GM19452 (cell line): ENCODE measurements around the gene DISC1.
"Not testable (repeated sequence)": the region's sequence is repeated elsewhere in the genome, so short reads cannot be mapped to it uniquely, and the experiment has no call there.

Experiments used
- ATAC-seq: cut with Tn5 transposase; IDR thresholded peaks from one replicate; pipeline ENCODE4 v1.9.1; 2021; ENCODE audit not compliant: unreplicated experiment

Gene DISC1

DNA sequence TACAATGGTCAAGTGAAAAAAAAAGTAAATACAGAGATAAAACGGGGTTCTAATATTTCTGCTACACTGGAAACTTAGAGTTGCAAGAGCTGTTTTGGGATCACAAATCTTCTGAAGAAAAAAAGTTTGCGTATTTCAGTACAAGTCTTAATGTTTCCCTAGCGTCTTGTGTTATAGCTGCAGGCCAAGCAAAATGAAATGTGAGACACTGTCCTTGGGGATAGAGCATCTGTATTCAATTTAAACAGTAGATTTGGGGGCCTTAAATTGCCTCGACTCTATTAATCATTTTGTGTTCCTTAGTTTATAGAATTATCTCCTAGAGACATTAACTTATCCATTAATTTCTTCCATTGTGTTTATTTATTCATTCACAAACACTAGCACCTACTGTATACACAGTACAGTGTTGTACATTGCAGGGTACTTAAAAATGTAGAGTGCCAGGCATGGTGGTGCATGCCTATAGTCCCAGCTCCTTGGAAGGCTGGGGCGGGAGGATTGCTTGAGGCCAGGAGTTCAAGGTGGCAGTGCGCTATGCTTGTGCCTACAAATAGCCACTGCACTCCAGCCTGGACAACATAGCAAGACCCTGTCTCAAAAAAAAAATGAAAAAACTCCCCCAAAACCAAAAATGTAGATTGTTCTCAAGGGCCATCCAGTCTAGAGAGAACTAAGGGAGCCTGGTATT, 7.9 kb downstream of the DISC1 start:
- no peak for ATAC-seq

DNA sequence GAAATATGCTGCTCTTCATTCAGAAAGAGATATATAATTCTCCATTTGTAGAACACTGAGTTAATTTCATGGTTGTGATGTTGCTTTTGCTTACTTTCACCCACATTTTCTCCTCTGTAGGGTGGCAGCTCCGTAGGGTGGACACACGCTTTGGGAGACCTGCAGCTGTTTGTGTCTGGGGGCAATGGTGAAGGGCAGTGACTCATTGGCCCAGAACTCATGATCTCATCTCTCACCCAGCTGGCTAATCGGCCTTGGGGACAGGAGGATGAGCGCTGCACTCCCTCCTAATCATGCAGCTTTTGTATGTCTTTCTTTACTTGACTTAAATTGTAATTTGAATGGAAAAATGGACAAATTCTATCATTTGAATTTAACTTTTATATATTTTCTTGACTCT, 9.6 kb downstream of the DISC1 start:
- no peak for ATAC-seq

DNA sequence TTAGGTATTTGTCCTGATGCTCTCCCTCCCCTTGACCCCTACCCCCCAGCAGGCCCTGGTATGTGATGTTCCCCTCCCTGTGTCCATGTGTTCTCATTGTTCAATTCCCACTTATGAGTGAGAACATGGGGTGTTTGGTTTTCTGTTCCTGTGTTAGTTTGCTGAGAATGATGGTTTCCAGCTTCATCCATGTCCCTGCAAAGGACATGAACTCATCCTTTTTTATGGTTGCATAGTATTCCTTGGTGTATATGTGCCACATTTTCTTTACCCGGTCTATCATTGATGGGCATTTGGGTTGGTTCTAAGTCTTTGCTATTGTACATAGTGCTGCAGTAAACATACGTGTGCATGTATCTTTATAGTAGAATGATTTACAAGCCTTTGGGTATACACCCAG, 10.3 kb downstream of the DISC1 start:
- ATAC-seq: not testable (repeated sequence)

DNA sequence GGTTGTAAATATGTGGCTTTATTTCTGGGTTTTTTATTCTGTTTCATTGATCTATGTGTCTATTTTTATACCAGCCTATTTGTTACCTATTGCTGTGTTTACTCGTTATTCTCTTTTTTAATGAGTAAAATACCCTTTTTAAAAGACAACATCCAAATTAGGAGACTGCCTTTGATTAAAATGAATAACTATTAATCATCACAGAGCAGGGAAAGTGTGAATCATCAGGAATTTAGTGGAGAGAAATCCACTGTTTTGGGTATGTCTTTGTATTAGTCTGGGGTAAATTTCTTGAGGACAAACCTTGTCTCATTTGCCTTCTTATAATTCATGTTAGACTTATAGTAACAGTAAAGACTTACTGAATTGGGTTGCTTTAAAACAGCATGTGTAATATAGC, 12.1 kb downstream of the DISC1 start:
- ATAC-seq: no peak

DNA sequence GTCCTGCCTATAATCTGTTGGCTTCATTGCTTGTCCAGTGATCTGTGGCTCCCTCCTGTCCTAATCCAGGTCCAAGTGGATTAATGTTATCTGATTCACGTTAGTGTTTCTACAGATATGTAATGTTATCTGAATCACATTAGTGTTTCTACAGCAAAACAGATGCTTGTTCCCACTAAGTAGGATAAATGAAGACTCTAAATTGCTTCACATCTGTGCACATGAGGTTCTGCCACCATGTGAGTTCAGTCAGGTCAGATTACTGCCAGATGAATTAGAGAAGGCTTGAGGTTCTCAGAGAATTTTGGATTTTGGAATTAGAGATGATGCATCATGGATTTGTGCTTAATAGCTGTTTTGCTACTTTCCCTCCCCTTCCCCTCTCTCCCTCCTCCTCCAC, 13.2 kb downstream of the DISC1 start:
- ATAC-seq: no peak

GRCh38 chr1:231641444-231641843, 14.9 kb downstream of the DISC1 start:
- not testable (repeated sequence) for ATAC-seq

DNA sequence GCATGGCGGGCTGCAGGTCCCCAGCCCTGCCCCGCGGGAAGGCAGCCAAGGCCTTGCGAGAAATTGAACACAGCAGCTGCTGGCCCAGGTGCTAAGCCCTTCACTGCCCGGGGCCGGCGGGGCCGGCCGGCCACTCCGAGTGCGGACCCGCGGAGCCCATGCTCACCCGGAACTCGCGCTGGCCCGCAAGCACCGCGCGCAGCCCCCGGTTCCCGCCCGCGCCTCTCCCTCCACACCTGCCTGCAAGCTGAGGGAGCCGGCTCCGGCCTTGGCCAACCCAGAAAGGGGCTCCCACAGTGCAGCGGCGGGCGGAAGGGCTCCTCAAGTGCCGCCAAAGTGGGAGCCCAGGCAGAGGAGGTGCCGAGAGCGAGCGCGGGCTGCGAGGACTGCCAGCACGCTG, 15.5 kb downstream of the DISC1 start:
- not testable (repeated sequence) for ATAC-seq

- no peak for ATAC-seq
Measured at GRCh38 chr1:231642618-231643017, 16.0 kb downstream of the DISC1 start.

DNA sequence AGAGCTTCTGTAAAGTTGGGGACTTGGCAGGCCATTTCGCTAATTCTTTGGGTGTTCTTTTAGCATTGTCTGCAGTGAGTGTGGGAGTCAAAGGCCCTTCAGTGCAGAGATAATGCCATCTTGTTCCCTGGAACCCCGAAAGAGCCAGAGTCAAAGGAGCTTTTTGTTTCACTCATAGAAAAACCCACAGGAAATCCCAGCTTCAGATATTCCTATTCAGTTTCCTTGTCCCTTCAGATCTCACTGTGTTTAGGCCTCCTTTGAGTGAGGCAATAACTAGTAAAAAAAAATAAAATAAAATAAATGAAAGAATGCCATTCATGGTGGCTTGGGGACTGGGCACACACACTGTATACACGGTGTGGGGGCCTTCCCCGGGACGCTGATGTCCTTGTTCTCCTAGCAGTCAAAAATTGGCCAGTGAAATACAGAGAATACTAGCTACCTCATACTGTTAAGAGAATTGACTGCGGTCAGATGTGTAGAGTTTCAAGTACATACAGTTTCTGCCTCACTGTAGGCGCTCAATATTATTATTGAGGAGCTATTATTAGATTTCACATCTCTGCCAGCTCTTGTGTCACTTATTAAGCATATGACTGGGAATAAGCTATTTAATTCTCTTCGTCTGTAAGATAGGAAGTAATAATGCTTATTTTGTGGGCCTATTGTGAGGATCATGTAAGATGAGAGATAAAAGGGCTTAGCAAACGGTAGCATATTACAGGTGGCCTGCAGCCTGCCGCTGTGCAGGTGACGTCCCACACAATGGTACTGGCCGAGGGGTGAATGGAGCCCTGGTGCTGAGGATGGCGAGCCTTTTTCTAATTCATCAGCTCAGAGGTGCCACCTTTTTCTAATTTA, 16.7 kb downstream of the DISC1 start:
- ATAC-seq: no peak

GRCh38 chr1:231643935-231644237, 17.3 kb downstream of the DISC1 start:
- no peak for ATAC-seq

DNA sequence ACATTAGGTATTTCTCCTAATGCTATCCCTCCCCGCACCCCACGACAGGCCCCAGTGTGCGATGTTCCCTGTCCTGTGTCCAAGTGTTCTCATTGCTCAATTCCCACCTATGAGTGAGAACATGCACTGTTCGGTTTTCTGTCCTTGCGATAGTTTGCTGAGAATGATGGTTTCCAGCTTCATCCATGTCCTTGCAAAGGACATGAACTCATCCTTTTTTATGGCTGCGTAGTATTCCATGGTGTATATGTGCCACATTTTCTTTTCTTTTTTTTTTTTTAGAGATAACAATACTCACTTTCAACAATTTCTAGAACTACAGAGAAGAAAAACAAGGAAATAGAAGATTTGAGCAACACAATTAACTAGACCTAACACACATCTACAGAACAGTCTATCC, 19.0 kb downstream of the DISC1 start:
- ATAC-seq: not testable (repeated sequence)

- not testable (repeated sequence) for ATAC-seq
Measured at GRCh38 chr1:231646165-231646564, 19.6 kb downstream of the DISC1 start.

GRCh38 chr1:231651621-231652260, 25.2 kb downstream of the DISC1 start:
- ATAC-seq: not testable (repeated sequence)

DNA sequence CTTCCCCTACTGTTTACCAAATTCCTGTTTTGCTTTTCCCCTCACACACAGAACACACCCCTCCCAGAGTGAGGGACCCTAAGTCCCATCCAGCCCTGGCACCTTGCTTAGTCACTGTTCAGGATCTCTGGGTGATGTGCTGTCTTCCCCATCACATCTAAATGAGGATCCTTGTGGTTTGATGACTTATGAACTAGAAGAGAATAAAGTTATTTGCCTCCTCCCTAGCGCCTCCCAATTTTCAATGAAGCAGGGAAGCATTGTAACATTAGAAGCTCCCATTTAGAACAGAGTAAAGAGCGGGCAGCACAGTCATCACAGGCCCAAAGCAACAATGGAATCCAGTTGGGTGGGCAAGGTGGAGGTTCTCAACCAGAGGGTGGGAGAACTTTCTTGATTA, 27.0 kb downstream of the DISC1 start:
- ATAC-seq: no peak

DNA sequence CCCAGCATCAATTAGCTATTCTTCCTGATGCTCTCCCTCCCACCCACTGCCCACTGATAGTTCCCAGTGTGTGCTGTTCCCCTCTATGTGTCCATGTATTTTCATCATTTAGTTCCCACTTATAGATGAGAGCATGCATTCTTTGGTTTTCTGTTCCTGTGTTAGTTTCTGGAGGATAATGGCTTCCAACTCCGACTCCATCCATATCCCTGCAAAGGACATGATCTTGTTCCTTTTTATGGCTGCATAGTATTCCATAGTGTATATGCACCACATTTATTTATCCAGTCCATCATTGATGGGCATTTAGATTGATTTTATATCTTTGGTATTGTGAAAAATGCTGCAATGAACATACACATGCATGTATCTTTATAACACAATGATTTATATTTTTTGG, 30.2 kb downstream of the DISC1 start:
- ATAC-seq: no peak

DNA sequence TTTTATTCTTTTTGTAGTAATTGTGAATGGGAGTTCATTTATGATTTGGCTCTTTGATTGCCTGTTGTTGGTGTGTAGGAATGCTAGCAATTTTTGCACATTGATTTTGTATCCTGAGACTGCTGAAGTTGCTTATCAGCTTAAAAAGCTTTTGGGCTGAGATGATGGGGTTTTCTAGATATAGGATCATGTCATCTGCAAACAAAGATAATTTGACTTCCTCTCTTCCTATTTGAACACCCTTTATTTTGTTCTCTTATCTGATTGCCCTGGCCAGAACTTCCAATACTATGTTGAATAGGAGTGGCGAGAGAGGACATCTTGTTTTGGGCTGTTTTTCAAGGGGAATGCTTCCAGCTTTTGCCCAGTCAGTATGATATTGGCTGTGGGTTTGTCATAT, 31.6 kb downstream of the DISC1 start:
- ATAC-seq: not testable (repeated sequence)

GRCh38 chr1:231660198-231660597, 33.6 kb downstream of the DISC1 start:
- no peak for ATAC-seq

- no peak for ATAC-seq
Measured at GRCh38 chr1:231663211-231663792, 36.7 kb downstream of the DISC1 start.

DNA sequence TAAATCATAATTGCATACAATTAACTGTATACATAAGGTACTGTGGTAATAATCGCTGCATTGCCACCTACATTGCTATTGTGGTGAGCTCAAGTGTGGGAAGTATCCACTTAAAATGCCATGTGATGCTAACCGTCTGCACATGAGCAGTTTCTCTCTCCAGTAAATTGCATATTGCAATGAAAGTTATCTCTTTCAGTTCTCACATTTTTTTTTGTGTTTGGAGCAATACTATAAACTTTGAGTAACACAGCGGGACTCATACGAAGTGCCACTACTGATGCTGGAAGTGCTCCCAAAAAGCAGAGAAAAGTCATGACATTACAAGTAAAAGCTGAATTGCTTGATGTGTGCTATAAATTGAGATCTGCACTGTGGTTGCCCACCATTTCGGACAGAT, 38.5 kb downstream of the DISC1 start:
- no peak for ATAC-seq

DNA sequence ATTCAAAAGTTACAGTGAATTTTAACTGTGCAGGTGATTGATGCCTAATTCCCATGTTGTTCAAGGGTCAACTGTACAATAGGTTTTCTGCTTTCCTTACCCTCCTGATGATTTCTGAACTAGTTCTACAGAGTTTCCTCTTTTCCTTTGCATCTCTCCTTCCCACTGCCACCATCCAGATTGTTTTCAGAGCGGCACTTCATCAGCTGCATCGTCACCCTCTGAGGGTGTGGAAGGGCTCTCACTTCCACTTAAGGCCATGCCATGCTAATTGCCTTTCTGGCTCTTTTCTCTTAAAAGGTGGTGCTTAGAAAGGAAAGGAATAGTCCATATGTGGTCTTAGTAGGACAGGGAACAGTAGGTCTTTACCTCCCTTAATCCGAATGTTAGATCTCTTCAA, 39.1 kb downstream of the DISC1 start:
- ATAC-seq: no peak

- ATAC-seq: no peak
Measured at GRCh38 chr1:231666220-231666936, 39.8 kb downstream of the DISC1 start.
